ENCODE results near the gene KRR1.
"Not testable (repeated sequence)": the region's sequence is repeated elsewhere in the genome, so short reads cannot be mapped to it uniquely, and the experiment has no call there.

The KRR1 gene

GRCh38 chr12:75521224-75521623 lies 9.8 kb upstream of the KRR1 start:
- not testable (repeated sequence) for H3K4me1 ChIP-seq (ENCODE audit: control insufficient read depth, low read depth, low read length); H3K36me3 ChIP-seq (ENCODE audit: control insufficient read depth, low read depth, low read length); H3K9ac ChIP-seq (ENCODE audit: low read length); H3K9me3 ChIP-seq (ENCODE audit: control insufficient read depth, low read depth, low read length); H3K27ac ChIP-seq (ENCODE audit: low read length); H3K4me3 ChIP-seq (ENCODE audit: low read length); H3K27me3 ChIP-seq (ENCODE audit: control insufficient read depth, insufficient read depth, low read length)

- H3K36me3 ChIP-seq (ENCODE audit: control insufficient read depth, low read depth, low read length), result peaks cover 26% of the 10 kb centered on the region
- peak overlapping the region; percentile 96 for H3K9ac ChIP-seq (ENCODE audit: low read length)
- H3K9me3 ChIP-seq (ENCODE audit: control insufficient read depth, low read depth, low read length), result no peaks in the 10 kb centered on the region
- no peaks in the 10 kb centered on the region for H3K27me3 ChIP-seq (ENCODE audit: control insufficient read depth, insufficient read depth, low read length)
- peak overlapping the region; percentile 92 for H3K4me3 ChIP-seq (ENCODE audit: low read length)
- no peak overlapping the region for H3K27ac ChIP-seq (ENCODE audit: low read length)
- peaks cover 3% of the 10 kb centered on the region for H3K4me1 ChIP-seq (ENCODE audit: control insufficient read depth, low read depth, low read length)
These were observed 1.8 kb downstream of the KRR1 start for GRCh38 chr12:75509621-75510020.

GRCh38 chr12:75508159-75508558 lies 3.2 kb downstream of the KRR1 start:
- no peak overlapping the region for H3K27ac ChIP-seq (ENCODE audit: low read length)

GRCh38 chr12:75507086-75507485 lies 4.3 kb downstream of the KRR1 start:
- Histone ChIP-seq H3K9me3 (ENCODE audit: control insufficient read depth, low read depth, low read length) (no peaks in the 10 kb centered on the region), H3K4me3 (ENCODE audit: low read length) (no peak overlapping the region), H3K27me3 (ENCODE audit: control insufficient read depth, insufficient read depth, low read length) (no peaks in the 10 kb centered on the region), H3K27ac (ENCODE audit: low read length) (no peak overlapping the region), H3K9ac (ENCODE audit: low read length) (no peak overlapping the region), H3K4me1 (ENCODE audit: control insufficient read depth, low read depth, low read length) (peaks cover 3% of the 10 kb centered on the region), H3K36me3 (ENCODE audit: control insufficient read depth, low read depth, low read length) (peaks cover 50% of the 10 kb centered on the region)

More at GRCh38 chr12:75508159-75508558, 3.2 kb downstream of the KRR1 start:
- Histone ChIP-seq H3K36me3 (ENCODE audit: control insufficient read depth, low read depth, low read length) (peaks cover 40% of the 10 kb centered on the region), H3K4me3 (ENCODE audit: low read length) (no peak overlapping the region), H3K27me3 (ENCODE audit: control insufficient read depth, insufficient read depth, low read length) (no peaks in the 10 kb centered on the region), H3K4me1 (ENCODE audit: control insufficient read depth, low read depth, low read length) (peaks cover 3% of the 10 kb centered on the region), H3K9me3 (ENCODE audit: control insufficient read depth, low read depth, low read length) (no peaks in the 10 kb centered on the region), H3K9ac (ENCODE audit: low read length) (no peak overlapping the region)

GRCh38 chr12:75505706-75506312 lies 5.6 kb downstream of the KRR1 start:
- Histone ChIP-seq H3K27me3 (ENCODE audit: control insufficient read depth, insufficient read depth, low read length) (no peaks in the 10 kb centered on the region), H3K4me1 (ENCODE audit: control insufficient read depth, low read depth, low read length) (peaks cover 3% of the 10 kb centered on the region), H3K9ac (ENCODE audit: low read length) (no peak overlapping the region), H3K27ac (ENCODE audit: low read length) (no peak overlapping the region), H3K36me3 (ENCODE audit: control insufficient read depth, low read depth, low read length) (peaks cover 63% of the 10 kb centered on the region), H3K4me3 (ENCODE audit: low read length) (no peak overlapping the region), H3K9me3 (ENCODE audit: control insufficient read depth, low read depth, low read length) (no peaks in the 10 kb centered on the region)

GRCh38 chr12:75503866-75504265 lies 7.5 kb downstream of the KRR1 start:
- H3K27ac ChIP-seq (ENCODE audit: low read length), result no peak overlapping the region
- H3K9ac ChIP-seq (ENCODE audit: low read length), result no peak overlapping the region
- H3K9me3 ChIP-seq (ENCODE audit: control insufficient read depth, low read depth, low read length), result no peaks in the 10 kb centered on the region
- peaks cover 75% of the 10 kb centered on the region for H3K36me3 ChIP-seq (ENCODE audit: control insufficient read depth, low read depth, low read length)
- no peak overlapping the region for H3K4me3 ChIP-seq (ENCODE audit: low read length)
- H3K4me1 ChIP-seq (ENCODE audit: control insufficient read depth, low read depth, low read length), result no peaks in the 10 kb centered on the region
- no peaks in the 10 kb centered on the region for H3K27me3 ChIP-seq (ENCODE audit: control insufficient read depth, insufficient read depth, low read length)

- Histone ChIP-seq H3K27me3 (ENCODE audit: control insufficient read depth, insufficient read depth, low read length) (no peaks in the 10 kb centered on the region), H3K36me3 (ENCODE audit: control insufficient read depth, low read depth, low read length) (peaks cover 79% of the 10 kb centered on the region), H3K4me1 (ENCODE audit: control insufficient read depth, low read depth, low read length) (no peaks in the 10 kb centered on the region), H3K27ac (ENCODE audit: low read length) (no peak overlapping the region), H3K9me3 (ENCODE audit: control insufficient read depth, low read depth, low read length) (no peaks in the 10 kb centered on the region), H3K4me3 (ENCODE audit: low read length) (no peak overlapping the region), H3K9ac (ENCODE audit: low read length) (no peak overlapping the region)
These were observed 8.0 kb downstream of the KRR1 start for GRCh38 chr12:75503459-75503858.

- Histone ChIP-seq H3K9me3 (ENCODE audit: control insufficient read depth, low read depth, low read length) (no peaks in the 10 kb centered on the region), H3K36me3 (ENCODE audit: control insufficient read depth, low read depth, low read length) (no peaks in the 10 kb centered on the region), H3K27ac (ENCODE audit: low read length) (no peak overlapping the region), H3K4me1 (ENCODE audit: control insufficient read depth, low read depth, low read length) (no peaks in the 10 kb centered on the region), H3K9ac (ENCODE audit: low read length) (no peak overlapping the region), H3K27me3 (ENCODE audit: control insufficient read depth, insufficient read depth, low read length) (no peaks in the 10 kb centered on the region), H3K4me3 (ENCODE audit: low read length) (no peak overlapping the region)
These were observed 20.2 kb downstream of the KRR1 start for GRCh38 chr12:75491169-75491568.

- Histone ChIP-seq H3K9me3 (ENCODE audit: control insufficient read depth, low read depth, low read length) (no peaks in the 10 kb centered on the region), H3K4me3 (ENCODE audit: low read length) (no peak overlapping the region), H3K4me1 (ENCODE audit: control insufficient read depth, low read depth, low read length) (peaks cover 5% of the 10 kb centered on the region), H3K27ac (ENCODE audit: low read length) (no peak overlapping the region), H3K9ac (ENCODE audit: low read length) (no peak overlapping the region), H3K27me3 (ENCODE audit: control insufficient read depth, insufficient read depth, low read length) (no peaks in the 10 kb centered on the region), H3K36me3 (ENCODE audit: control insufficient read depth, low read depth, low read length) (no peaks in the 10 kb centered on the region)
These were observed 21.7 kb downstream of the KRR1 start for GRCh38 chr12:75489613-75490210.

GRCh38 chr12:75489187-75489586 lies 22.2 kb downstream of the KRR1 start:
- Histone ChIP-seq H3K9me3 (ENCODE audit: control insufficient read depth, low read depth, low read length) (no peaks in the 10 kb centered on the region), H3K4me3 (ENCODE audit: low read length) (no peak overlapping the region)

GRCh38 chr12:75488553-75488952 lies 22.9 kb downstream of the KRR1 start:
- no peaks in the 10 kb centered on the region for H3K9me3 ChIP-seq (ENCODE audit: control insufficient read depth, low read depth, low read length)
- H3K9ac ChIP-seq (ENCODE audit: low read length), result no peak overlapping the region
- H3K4me3 ChIP-seq (ENCODE audit: low read length), result no peak overlapping the region
- H3K27ac ChIP-seq (ENCODE audit: low read length), result no peak overlapping the region
- no peaks in the 10 kb centered on the region for H3K27me3 ChIP-seq (ENCODE audit: control insufficient read depth, insufficient read depth, low read length)
- H3K4me1 ChIP-seq (ENCODE audit: control insufficient read depth, low read depth, low read length), result peaks cover 14% of the 10 kb centered on the region
- H3K36me3 ChIP-seq (ENCODE audit: control insufficient read depth, low read depth, low read length), result no peaks in the 10 kb centered on the region

More at GRCh38 chr12:75489187-75489586, 22.2 kb downstream of the KRR1 start:
- no peaks in the 10 kb centered on the region for H3K27me3 ChIP-seq (ENCODE audit: control insufficient read depth, insufficient read depth, low read length)
- no peak overlapping the region for H3K27ac ChIP-seq (ENCODE audit: low read length)
- H3K36me3 ChIP-seq (ENCODE audit: control insufficient read depth, low read depth, low read length), result no peaks in the 10 kb centered on the region
- peaks cover 9% of the 10 kb centered on the region for H3K4me1 ChIP-seq (ENCODE audit: control insufficient read depth, low read depth, low read length)
- H3K9ac ChIP-seq (ENCODE audit: low read length), result no peak overlapping the region

GRCh38 chr12:75487308-75487707 lies 24.1 kb downstream of the KRR1 start:
- Histone ChIP-seq H3K36me3 (ENCODE audit: control insufficient read depth, low read depth, low read length) (no peaks in the 10 kb centered on the region), H3K4me1 (ENCODE audit: control insufficient read depth, low read depth, low read length) (peaks cover 14% of the 10 kb centered on the region), H3K9me3 (ENCODE audit: control insufficient read depth, low read depth, low read length) (no peaks in the 10 kb centered on the region), H3K9ac (ENCODE audit: low read length) (no peak overlapping the region), H3K4me3 (ENCODE audit: low read length) (no peak overlapping the region), H3K27me3 (ENCODE audit: control insufficient read depth, insufficient read depth, low read length) (no peaks in the 10 kb centered on the region), H3K27ac (ENCODE audit: low read length) (no peak overlapping the region)

Data from iPS-18a (cell line).